Transverse colon (tissue), 3 donors: ENCODE measurements around the gene GLT8D2.

Source experiments
- CTCF ChIP-seq, 5 experiments: fragments of 200-600 bp in 3 of 5; fragments of 450-650 bp in 2 of 5; sonication (generic) in 3 of 5; IDR thresholded peaks; 1 replicate in 2 of 5; 2 replicates in 3 of 5; pipeline ENCODE4 v1.5.1; 2016 to 2017; ENCODE audit warnings: antibody characterized with exemption in 5 of 5, inconsistent platforms in 3 of 5, mild to moderate bottlenecking in 2 of 5, moderate library complexity in 1 of 5
- POLR2A ChIP-seq: fragments of 450-650 bp; IDR thresholded peaks from one replicate; pipeline ENCODE4 v1.6.1; 2016; ENCODE audit warnings: antibody characterized with exemption, mild to moderate bottlenecking, moderate library complexity

DNA sequence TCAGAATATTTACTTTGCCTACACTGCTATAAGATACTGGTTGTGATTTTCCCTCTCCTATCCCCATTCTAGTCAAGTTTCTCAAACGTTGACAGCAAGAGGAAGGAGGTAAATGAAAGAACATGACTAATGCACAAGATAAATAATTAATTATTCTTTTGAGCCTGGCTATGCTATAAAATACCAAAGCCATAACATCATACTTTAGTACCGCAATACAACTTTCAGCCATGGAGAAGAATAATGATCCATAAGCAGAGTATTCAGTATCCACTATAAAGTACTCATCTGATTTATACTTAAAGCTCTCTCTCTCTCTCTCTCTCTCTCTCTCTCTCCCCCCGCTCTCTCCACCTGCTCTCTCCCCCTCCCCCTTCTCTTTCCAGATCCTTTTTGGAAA is 43.1 kb downstream of the GLT8D2 start:
- no peak for TF ChIP-seq POLR2A
- TF ChIP-seq CTCF (IDR thresholded peaks at IDR 0.05) = no peak
